HG03575 (cell line): Measurements from ENCODE around the gene CCDC183.
"Not testable (repeated sequence)": the region's sequence is repeated elsewhere in the genome, so short reads cannot be mapped to it uniquely, and the experiment has no call there.

Source experiments
- ATAC-seq: cut with Tn5 transposase; IDR thresholded peaks from one replicate; pipeline ENCODE4 v1.9.1; 2021; ENCODE audit not compliant: unreplicated experiment, insufficient number of reproducible peaks, low FRiP score; ENCODE audit errors: extremely low read depth

The CCDC183 gene

GRCh38 chr9:136843801-136844740 is 47.9 kb downstream of the CCDC183 start:
- not testable (repeated sequence) for ATAC-seq

- no peak for ATAC-seq
Measured at GRCh38 chr9:136844761-136845464, 48.8 kb downstream of the CCDC183 start.

GRCh38 chr9:136845465-136846260 is 49.5 kb downstream of the CCDC183 start:
- ATAC-seq, result no peak

GRCh38 chr9:136846376-136847087 is 50.4 kb downstream of the CCDC183 start:
- no peak for ATAC-seq

- ATAC-seq, result no peak
Measured at GRCh38 chr9:136847088-136847825, 51.1 kb downstream of the CCDC183 start.

GRCh38 chr9:136847826-136848392 is 51.8 kb downstream of the CCDC183 start:
- no peak for ATAC-seq

GRCh38 chr9:136848393-136849037 is 52.4 kb downstream of the CCDC183 start:
- ATAC-seq, result no peak

- peak; percentile 41 for ATAC-seq
Measured at GRCh38 chr9:136849038-136849959, 53.2 kb downstream of the CCDC183 start, which contains the start of gene PHPT1. Gene PHPT1, plus strand, starts transcription at chr9:136849409. Its CDS starts 22 bp downstream, at chr9:136849431.

- no peak for ATAC-seq
Measured at GRCh38 chr9:136849960-136850865, 54.1 kb downstream of the CCDC183 start.

- ATAC-seq, result no peak
Measured at GRCh38 chr9:136850866-136851775, 55.0 kb downstream of the CCDC183 start.

GRCh38 chr9:136851941-136852663 is 56.0 kb downstream of the CCDC183 start, which contains the start of gene MAMDC4:
Gene MAMDC4, plus strand, starts transcription at chr9:136852346. Its CDS starts 71 bp downstream, at chr9:136852417.
- ATAC-seq, result no peak

- ATAC-seq, result no peak
Measured at GRCh38 chr9:136852664-136853595, 56.8 kb downstream of the CCDC183 start.
